HEK293 (cell line): Measurements from ENCODE around the gene PCED1A.

Source experiments
- CTCF ChIA-PET: fragments of 350-600 bp; formaldehyde crosslinking; extraction: SDS; loops from one replicate; lab custom pipeline; 2021; ENCODE audit warnings: antibody characterized with exemption; lab: Yijun Ruan, JAX
- POLR2A ChIA-PET: fragments of 300-600 bp; formaldehyde crosslinking; extraction: SDS; loops from one replicate; lab custom pipeline; 2020; ENCODE audit warnings: antibody characterized with exemption, inconsistent platforms; lab: Yijun Ruan, JAX
- H3K27ac ChIP-seq: fragments of 200-500 bp; sonication (Bioruptor generic); 2 replicates; pipeline ENCODE4 v1.5.1; 2014; ENCODE audit warnings: low read depth, low read length, control low read depth, inconsistent platforms; ENCODE audit errors: extremely low read depth
- H3K36me3 ChIP-seq, 2 experiments: fragments of 200-500 bp in 1 of 2; sonication (Bioruptor generic) in 1 of 2; 1 replicate in 1 of 2; 2 replicates in 1 of 2; pipeline ENCODE4 v1.5.1; 2014 to 2017; ENCODE audit warnings: inconsistent platforms in 2 of 2, low read length in 2 of 2; ENCODE audit not compliant: control insufficient read depth in 2 of 2, insufficient read depth in 1 of 2
- H3K4me1 ChIP-seq: fragments of 200-500 bp; sonication (Bioruptor generic); 2 replicates; pipeline ENCODE4 v1.5.1; 2014; ENCODE audit warnings: mild to moderate bottlenecking, low read length, inconsistent platforms; ENCODE audit not compliant: control insufficient read depth, insufficient read depth
- H3K4me3 ChIP-seq: 2 replicates; pipeline ENCODE4 v1.5.1; 2011; ENCODE audit warnings: low read depth, mild to moderate bottlenecking, control low read depth, low read length, moderate library complexity
- H3K9me3 ChIP-seq: fragments of 200-500 bp; sonication (Bioruptor generic); 2 replicates; pipeline ENCODE4 v1.5.1; 2014; ENCODE audit warnings: low read depth, low read length, inconsistent platforms; ENCODE audit not compliant: control insufficient read depth, insufficient read depth
- HOXC10 ChIP-seq: sonication (generic); formaldehyde crosslinking; IDR thresholded peaks from 2 replicates; pipeline ENCODE4 v1.8.1; 2023; ENCODE audit warnings: mild to moderate bottlenecking, missing genetic modification reagents
- PRDM4 ChIP-seq: fragments of 450-650 bp; formaldehyde crosslinking; IDR thresholded peaks from 2 replicates; pipeline ENCODE4 v1.5.1; 2017; ENCODE audit warnings: missing biosample characterization, missing genetic modification characterization
- SCRT1 ChIP-seq: fragments of 450-650 bp; formaldehyde crosslinking; IDR thresholded peaks from 2 replicates; pipeline ENCODE4 v1.5.1; 2016; ENCODE audit warnings: missing biosample characterization, missing genetic modification characterization, borderline replicate concordance
- ZBTB11 ChIP-seq: fragments of 450-650 bp; formaldehyde crosslinking; conservative IDR thresholded peaks from 2 replicates; pipeline ENCODE4 v1.5.1; 2016; ENCODE audit warnings: low read depth, missing biosample characterization, missing genetic modification characterization
- ZNF169 ChIP-seq: fragments of 450-650 bp; formaldehyde crosslinking; IDR thresholded peaks from 2 replicates; pipeline ENCODE4 v1.5.1; 2016; ENCODE audit warnings: missing biosample characterization, missing genetic modification characterization
- ZNF202 ChIP-seq: fragments of 450-650 bp; formaldehyde crosslinking; IDR thresholded peaks from 2 replicates; pipeline ENCODE4 v1.5.1; 2016; ENCODE audit warnings: missing biosample characterization, missing genetic modification characterization, borderline replicate concordance
- ZNF645 ChIP-seq: fragments of 450-650 bp; formaldehyde crosslinking; IDR thresholded peaks from 2 replicates; pipeline ENCODE4; 2016; ENCODE audit warnings: missing biosample characterization, missing genetic modification characterization
- ZNF777 ChIP-seq: fragments of 450-650 bp; formaldehyde crosslinking; IDR thresholded peaks from 2 replicates; pipeline ENCODE4 v1.5.1; 2017; ENCODE audit warnings: missing biosample characterization, missing genetic modification characterization, borderline replicate concordance

PCED1A gene

GRCh38 chr20:2794202-2794748, 46.2 kb downstream of the PCED1A start:
- Histone ChIP-seq H3K27ac (no peak overlapping the region), H3K9me3 (no peaks in the 10 kb centered on the region), H3K4me1 (0 out of 2 replicates have a peak, but pooled peaks cover 3% of the 10 kb centered on the region), H3K36me3 (peaks cover 0 to 17% of the 10 kb centered on the region in 2 experiments; a peak in 1 of 3 replicates), H3K4me3 (no peak overlapping the region)
- CTCF ChIA-PET: interaction anchor here (0.6 to 0.8 kb wide), 2 partner anchors 19 to 60 kb away, joined by 3 read pairs; no protein-coding TSS in a partner anchor
- TF ChIP-seq ZNF202 (tag by site-specific recombination) (no peak), PRDM4 (tag by site-specific recombination) (no peak), ZNF777 (tag by site-specific recombination) (no peak), ZNF645 (tag by site-specific recombination) (no peak), HOXC10 (no peak), ZBTB11 (no peak), SCRT1 (tag by site-specific recombination) (no peak)
- POLR2A ChIA-PET: interaction anchor here (0.5 to 1.0 kb wide), 2 partner anchors 8 to 15 kb away, joined by 3 to 4 read pairs; no protein-coding TSS in a partner anchor

GRCh38 chr20:2793471-2793870, 47.0 kb downstream of the PCED1A start:
- H3K9me3 ChIP-seq: no peaks in the 10 kb centered on the region
- peaks cover 0 to 16% of the 10 kb centered on the region in 2 experiments; a peak in 1 of 3 replicates for H3K36me3 ChIP-seq
- no peak overlapping the region for H3K27ac ChIP-seq
- ChIA-PET CTCF (interaction anchor here (0.8 to 0.9 kb wide), 2 partner anchors 57 to 61 kb away, joined by 3 read pairs; no protein-coding TSS in a partner anchor), POLR2A (interaction anchor here (0.5 kb wide), 1 partner anchor 16 kb away, joined by 3 read pairs; no protein-coding TSS in a partner anchor)
- 0 out of 2 replicates have a peak, but pooled peaks cover 2% of the 10 kb centered on the region for H3K4me1 ChIP-seq
- TF ChIP-seq ZNF169 (tag by site-specific recombination): no peak
- TF ChIP-seq, all 188 proteins: peak for 0
- no peak overlapping the region for H3K4me3 ChIP-seq
